Mucosa of descending colon (tissue), 3 donors: Measurements from ENCODE around the gene CYGB. TPM values are rescaled to one million over a fixed set of nuclear protein-coding genes. Genes with fewer than 3 reads are reported as not detected.

Source experiments
- ATAC-seq: fragments of 200-7000 bp; cut with Tn5 transposase; one replicate; pipeline ENCODE4 v1.9.1; 2020; ENCODE audit warnings: mild to moderate bottlenecking, moderate library complexity
- DNase-seq, 3 donors: peaks; one replicate each; pipeline ENCODE4 v3.0.0-alpha.2; 2020
- H3K36me3 ChIP-seq: fragments of 200-600 bp; one replicate; pipeline ENCODE4 v1.8.0; 2021; ENCODE audit warnings: low read depth, mild to moderate bottlenecking
- H3K4me1 ChIP-seq: fragments of 200-600 bp; one replicate; pipeline ENCODE4 v1.8.0; 2021; ENCODE audit warnings: low read depth, mild to moderate bottlenecking
- H3K4me3 ChIP-seq: fragments of 200-600 bp; one replicate; pipeline ENCODE4 v1.8.0; 2021; ENCODE audit warnings: mild to moderate bottlenecking
- H3K9me3 ChIP-seq: fragments of 200-600 bp; one replicate; pipeline ENCODE4 v1.8.0; 2021; ENCODE audit warnings: mild to moderate bottlenecking
- CTCF ChIP-seq: fragments of 200-600 bp; IDR thresholded peaks from one replicate; pipeline ENCODE4 v1.8.0; 2022; ENCODE audit warnings: antibody characterized with exemption, mild to moderate bottlenecking
- intact Hi-C, 2 donors: fragments of 100-400 bp; cut with DNase I in 1 of 2; cut with micrococcal nuclease in 1 of 2; formaldehyde crosslinking; loops; one replicate each; pipeline versions ENCODE4 v1.11.0 to v1.11.1; 2022; cut with DNase I, micrococcal nuclease
- total RNA-seq, 3 donors: library from RNA; stranded (reverse); fragmentation: NEBNext Ultra II Directional in 2 of 3; extraction: Animal tissue kit (Norgen Biotek cat#: 25700) in 2 of 3; gene quantifications; one replicate each; pipeline versions ENCODE4 v1.2.1 to v1.2.4, GENCODE V29; 2021 to 2023
- donor health status: DM: no; HTN: no; CAD: no; lungs with moderate emphysema.
- donor health status: DM: no; HTN: no; CAD: no.
- donor health status: DM: no; HTN: yes; CAD: no.

CYGB gene
- total RNA-seq, 3 donors from 2014 or later: 10.6 to 24.0 (median 15.1) TPM

GRCh38 chr17:76481071-76481655, 56.3 kb downstream of the CYGB start:
- no peaks in the 10 kb centered on the region for H3K9me3 ChIP-seq
- no peak overlapping the region for H3K4me3 ChIP-seq
- peak; percentile 69 for ATAC-seq
- intact Hi-C loops: no loop called here
- no peak for TF ChIP-seq CTCF
- no peaks in the 10 kb centered on the region for H3K4me1 ChIP-seq
- H3K36me3 ChIP-seq: no peaks in the 10 kb centered on the region
- peak in 1 of 3 donors; percentile 67 for DNase-seq

- DNase-seq (peak in 1 of 3 donors; percentile 45), ATAC-seq (peak; percentile 27)
- H3K4me1 ChIP-seq: no peaks in the 10 kb centered on the region
- no peaks in the 10 kb centered on the region for H3K36me3 ChIP-seq
- no peak for TF ChIP-seq CTCF
- H3K9me3 ChIP-seq: no peaks in the 10 kb centered on the region
- intact Hi-C loops: no loop called here
- no peak overlapping the region for H3K4me3 ChIP-seq
Measured at GRCh38 chr17:76480632-76481031, 56.9 kb downstream of the CYGB start.

DNA sequence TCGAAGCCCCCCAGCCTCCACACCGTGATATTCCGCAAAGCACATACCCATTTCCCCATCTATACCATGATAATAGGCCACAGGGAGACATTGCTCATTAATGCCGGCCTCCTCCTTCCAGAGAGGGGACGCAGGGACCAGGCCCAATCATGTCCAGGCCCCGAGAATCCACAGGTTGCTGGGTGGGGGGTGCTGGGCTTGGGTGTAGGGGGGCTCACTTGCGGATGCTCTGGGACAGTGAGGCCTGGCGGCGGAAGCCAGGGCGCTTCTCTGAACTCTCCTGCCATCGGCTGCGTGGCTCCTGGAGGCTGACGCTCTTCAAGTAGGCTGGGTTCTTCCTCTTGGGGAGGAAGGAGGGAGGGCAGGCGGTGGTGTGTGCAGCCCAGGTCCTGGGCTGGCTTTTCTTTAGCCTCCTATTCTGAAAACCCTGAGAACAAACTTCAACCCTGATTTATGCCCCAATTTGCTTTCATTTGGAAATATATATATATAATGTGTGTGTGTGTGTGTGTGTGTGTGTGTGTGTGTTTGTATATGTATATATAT, 57.9 kb downstream of the CYGB start:
- Histone ChIP-seq H3K4me1 (no peaks in the 10 kb centered on the region), H3K4me3 (no peak overlapping the region), H3K9me3 (no peaks in the 10 kb centered on the region), H3K36me3 (no peaks in the 10 kb centered on the region)
- no peak for ATAC-seq
- no peak for TF ChIP-seq CTCF
- intact Hi-C loops: no loop called here
- DNase-seq: no peak

DNA sequence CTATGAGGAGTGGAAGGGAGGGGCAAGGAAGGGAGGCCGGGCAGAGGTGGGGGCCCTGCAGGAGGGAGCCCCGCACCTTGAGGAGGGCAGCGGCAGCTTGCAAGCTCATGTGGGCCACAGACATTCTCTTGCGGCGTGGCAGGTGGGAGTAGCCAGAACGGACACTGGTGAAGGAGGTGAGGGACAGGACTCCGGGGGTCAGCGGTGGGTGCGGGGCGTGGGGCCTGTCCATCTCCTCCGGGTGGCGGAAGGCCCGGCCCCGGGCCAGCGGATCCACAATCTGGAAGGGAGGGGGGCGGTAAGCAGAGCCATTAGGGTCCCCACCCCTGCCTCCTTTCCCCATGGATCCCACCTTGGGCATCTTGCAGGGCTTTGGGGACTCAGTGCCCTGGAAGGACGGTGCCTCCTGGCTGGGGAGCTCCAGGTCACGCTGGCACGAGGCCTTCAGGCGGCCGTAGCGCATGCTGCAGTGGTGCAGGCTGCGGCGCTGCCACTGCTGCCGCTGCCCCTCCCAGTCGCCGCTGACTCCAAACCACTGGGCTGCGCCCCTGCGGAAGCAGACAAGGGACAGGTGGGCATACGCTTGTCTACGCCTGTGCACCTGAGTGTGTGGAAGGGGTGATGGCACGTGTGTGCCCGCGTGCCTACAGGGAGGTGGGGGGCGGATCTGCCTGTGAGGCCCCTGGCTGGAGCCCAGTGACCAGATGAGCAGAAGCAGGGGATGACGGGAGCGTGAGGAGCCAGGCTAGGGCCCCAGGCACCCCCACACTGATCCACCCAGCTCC, 58.6 kb downstream of the CYGB start:
- no peak for TF ChIP-seq CTCF
- intact Hi-C loops: no loop called here
- Histone ChIP-seq H3K9me3 (no peaks in the 10 kb centered on the region), H3K4me1 (no peaks in the 10 kb centered on the region), H3K4me3 (no peak overlapping the region), H3K36me3 (no peaks in the 10 kb centered on the region)
- DNase-seq (no peak), ATAC-seq (no peak)

DNA sequence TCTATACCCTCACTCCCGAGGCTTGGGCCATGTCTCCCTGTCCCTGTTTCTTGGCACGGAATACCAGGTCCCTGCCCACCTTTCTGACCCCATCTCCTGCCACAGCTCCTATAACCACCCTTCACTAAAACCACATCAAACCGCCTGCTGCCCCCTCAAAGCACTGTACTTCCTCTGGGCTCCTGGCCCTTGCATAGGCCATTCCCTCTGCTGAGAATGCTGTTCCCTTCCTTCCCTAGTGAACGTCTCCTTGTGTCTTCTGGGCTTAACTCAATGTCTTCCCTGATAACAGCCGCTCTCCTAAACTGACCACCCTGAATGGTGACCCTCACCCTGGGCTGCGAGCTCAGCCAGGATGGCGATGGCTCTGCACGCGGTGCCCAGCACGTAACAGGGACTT, 59.4 kb downstream of the CYGB start:
- H3K36me3 ChIP-seq: no peaks in the 10 kb centered on the region
- ATAC-seq: no peak

More for the DNA sequence above, 59.4 kb downstream of the CYGB start:
- no peaks in the 10 kb centered on the region for H3K9me3 ChIP-seq
- no peaks in the 10 kb centered on the region for H3K4me1 ChIP-seq
- intact Hi-C loops: no loop called here
- no peak for DNase-seq
- TF ChIP-seq CTCF: no peak
- H3K4me3 ChIP-seq: no peak overlapping the region
